OCI-M2 (cell line): ENCODE measurements around the gene PGAP3.

ENCODE experiments used
- DNase-seq: peaks from one replicate; lab custom pipeline; 2025; ENCODE audit not compliant: unreplicated experiment; lab: John Stamatoyannopoulos, UW

Gene PGAP3

DNA sequence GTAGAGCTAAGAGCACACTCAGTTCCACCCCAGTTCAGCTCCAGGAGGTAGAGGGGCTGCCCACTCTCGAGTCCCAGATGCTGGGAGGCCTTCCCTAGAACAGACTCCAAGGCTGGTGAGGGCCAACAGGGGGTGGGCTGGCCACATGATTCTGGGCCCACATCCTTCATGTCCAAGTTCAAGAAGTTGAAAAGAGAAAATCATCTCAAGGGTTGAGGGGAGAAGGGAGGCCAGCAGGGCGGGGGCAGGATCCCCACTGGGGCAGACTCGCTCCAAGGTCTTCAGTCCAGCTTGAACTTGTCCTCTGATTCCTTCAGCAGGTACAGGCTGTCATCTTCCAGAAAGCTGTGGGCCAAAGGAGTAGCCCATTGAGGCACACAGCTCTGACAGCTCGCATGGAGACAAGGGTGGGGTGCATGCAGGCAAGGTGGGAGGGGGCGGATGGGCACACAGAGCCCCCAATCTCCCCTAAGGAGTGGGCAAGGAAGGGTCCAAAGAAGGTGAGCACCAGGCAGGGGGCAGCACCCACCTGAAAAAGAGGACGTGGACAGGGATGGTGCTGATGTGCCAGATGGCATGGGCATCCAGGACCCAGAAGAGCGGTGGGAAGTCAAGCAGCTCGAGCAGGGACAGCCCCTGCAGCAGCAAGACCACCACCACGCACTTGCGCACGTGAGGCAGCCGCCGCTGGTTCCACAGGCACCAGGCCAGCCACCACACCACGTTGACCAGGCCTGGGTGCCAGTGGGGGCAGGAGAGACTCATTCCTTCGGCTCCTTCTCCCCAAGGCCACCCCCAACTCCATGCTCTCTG lies 15.1 kb downstream of the PGAP3 start:
- DNase-seq = no peak

DNA sequence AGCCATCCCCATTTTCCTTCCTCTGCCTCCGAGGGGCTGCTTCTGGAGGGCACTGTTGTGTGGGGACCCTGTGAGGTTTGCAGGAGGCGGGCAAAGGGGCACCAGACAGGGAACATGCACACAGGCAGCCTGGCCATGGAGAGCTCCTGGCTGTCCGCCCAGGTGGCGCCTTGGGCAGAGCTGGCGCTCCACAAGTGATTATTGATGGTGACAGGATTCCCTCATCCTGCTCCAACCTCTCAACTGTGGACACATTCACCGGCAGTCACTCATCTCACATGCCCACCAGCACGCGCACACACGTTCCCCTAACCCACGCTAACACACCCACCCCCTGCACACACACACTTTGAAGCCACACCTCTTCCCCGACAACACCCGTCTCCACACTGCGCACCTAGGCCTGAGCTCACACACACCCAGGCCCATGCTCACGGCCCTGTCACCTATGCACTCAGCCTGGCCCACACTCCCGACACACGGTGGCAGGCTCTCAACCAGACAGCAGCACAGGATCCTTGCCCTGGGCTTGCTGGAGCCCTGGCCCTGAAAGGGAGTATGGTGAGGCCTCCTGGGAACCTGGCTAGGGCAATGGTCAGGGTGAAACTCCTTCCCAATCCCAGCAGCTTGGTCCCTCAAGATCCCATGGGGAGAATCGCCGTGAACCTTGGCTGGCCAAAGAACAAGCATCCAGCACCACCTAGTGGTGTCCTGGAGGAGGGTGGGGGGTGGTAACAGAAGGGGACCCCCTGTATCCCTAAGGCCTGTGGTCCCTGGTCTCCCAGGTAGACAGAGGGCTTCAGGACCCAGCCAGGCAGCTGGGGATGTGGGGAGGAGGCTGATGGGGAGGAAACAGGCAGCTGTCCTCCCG lies 16.0 kb downstream of the PGAP3 start:
- no peak for DNase-seq

DNA sequence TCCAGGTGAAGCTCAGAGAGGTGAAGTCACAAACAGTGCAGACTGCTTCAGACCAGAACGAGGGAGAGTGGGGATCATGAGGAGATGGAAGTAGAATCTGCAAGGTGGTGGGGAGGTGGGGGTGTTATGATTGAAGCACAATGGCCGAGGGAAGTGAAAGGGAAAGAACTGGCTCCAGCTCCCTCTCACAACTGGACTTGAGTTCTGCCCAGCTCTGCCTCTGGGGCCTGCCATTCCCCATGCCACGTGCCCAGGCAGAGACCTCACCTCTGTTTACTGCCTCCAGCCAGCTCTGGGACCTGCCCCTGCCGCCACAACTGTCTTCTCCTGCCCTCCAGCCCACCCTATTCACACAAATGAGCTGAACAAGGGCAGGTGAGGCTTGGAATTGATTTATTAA lies 17.1 kb downstream of the PGAP3 start:
- no peak for DNase-seq

DNA sequence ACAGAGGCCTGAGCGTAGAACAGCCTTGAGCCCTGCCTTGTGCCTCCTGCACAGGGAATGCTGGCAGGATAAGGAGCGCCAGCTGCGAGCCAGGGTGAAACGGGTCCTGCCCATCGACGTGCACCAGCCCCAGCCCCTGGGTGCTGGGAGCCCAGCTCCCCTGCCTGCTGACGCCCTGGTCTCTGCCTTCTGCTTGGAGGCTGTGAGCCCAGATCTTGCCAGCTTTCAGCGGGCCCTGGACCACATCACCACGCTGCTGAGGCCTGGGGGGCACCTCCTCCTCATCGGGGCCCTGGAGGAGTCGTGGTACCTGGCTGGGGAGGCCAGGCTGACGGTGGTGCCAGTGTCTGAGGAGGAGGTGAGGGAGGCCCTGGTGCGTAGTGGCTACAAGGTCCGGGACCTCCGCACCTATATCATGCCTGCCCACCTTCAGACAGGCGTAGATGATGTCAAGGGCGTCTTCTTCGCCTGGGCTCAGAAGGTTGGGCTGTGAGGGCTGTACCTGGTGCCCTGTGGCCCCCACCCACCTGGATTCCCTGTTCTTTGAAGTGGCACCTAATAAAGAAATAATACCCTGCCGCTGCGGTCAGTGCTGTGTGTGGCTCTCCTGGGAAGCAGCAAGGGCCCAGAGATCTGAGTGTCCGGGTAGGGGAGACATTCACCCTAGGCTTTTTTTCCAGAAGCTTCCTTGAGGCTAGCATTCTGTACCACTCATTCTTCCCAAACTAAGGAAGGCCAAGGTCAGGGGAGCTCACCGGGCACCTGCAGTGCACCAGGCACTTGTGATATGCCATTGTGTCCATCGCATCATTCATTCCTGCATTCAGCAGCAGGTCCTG lies 17.7 kb downstream of the PGAP3 start:
- no peak for DNase-seq

DNA sequence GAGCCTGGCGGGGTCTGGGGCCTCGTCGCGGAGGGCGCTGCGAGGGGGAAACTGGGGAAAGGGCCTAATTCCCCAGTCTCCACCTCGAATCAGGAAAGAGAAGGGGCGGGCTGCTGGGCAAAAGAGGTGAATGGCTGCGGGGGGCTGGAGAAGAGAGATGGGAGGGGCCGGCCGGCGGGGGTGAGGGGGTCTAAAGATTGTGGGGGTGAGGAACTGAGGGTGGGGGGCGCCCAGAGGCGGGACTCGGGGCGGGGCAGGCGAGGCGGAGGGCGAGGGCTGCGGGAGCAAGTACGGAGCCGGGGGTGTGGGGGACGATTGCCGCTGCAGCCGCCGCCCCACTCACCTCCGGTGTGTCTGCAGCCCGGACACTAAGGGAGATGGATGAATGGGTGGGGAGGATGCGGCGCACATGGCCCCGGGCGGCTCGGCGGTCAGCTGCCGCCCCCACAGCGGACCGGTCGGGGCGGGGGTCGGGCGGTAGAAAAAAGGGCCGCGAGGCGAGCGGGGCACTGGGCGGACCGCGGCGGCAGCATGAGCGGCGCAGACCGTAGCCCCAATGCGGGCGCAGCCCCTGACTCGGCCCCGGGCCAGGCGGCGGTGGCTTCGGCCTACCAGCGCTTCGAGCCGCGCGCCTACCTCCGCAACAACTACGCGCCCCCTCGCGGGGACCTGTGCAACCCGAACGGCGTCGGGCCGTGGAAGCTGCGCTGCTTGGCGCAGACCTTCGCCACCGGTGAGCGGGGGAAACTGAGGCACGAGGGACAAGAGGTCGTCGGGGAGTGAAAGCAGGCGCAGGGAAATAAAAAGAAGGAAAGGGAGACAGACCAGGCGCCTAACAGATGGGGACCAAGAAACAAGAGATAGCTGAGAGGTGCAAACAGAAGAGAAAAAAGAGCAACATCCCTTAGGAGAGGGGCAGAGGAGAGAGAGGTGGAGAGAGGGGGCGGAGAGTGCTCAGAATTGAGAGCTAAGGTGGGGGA lies 19.6 kb downstream of the PGAP3 start, which contains the start of gene PNMT:
PNMT (plus strand) TSS at position 509 of the 980 bp plus-strand sequence; CDS start at position 532, 23 bp downstream.
- no peak for DNase-seq

DNA sequence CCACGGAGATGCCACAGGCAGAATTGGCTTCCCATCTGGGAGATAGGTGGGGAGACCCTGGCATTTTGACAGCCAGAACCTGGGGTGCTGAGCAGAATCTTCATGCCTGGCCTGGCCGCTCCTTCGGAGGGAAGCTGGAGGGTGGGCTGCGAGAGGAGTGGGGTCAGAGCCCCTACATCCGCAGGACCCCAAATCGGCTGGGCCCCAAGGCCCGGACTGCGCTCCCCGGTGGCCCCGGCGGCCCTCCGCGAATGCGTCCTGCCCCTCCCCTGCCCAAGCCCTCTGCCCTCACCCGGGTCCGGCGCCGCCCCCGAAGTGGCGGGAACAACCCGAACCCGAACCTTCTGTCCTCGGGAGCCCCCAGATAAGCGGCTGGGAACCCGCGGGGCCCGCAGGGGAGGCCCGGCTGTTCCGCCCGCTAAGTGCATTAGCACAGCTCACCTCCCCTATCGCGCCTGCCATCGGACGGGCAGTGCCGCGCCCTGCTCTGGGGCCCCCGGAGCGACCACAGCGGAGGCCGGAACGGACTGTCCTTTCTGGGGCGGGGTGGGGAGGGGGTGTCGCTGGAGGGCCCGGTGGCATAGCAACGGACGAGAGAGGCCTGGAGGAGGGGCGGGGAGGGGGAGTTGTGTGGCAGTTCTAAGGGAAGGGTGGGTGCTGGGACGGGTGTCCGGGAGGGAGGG lies 20.5 kb downstream of the PGAP3 start:
- no peak for DNase-seq

DNA sequence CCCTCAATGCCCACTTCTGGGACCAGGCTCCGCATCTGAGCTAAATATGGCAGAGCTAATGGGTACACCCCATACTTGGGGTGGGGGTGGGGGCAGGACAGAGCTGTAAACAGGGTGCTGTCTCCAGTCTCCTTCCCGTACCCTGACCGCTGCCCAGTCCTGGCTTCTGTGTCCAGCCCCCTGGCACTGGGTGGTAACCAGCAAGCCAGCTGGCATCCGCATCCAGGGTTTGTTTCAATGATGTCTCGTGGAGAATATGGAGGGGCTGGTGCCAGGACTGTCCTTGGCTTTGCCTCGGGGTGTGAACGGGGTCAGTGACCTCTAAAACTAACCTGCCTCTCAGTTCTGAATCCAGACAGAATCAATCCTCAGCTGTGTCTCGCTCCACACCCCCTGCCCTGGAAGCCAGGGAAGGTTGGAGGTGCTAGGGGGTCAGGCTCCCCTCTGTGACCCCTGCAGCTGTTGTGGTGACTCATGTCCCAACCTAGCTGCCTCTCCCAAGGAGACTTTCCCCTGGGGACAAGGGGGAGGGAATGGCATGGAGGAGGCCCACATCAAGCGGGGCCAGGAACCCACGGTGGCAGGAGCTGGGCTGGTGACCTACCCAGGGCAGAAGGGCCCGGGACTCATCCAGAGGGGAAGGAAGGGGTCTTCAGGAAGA lies 21.1 kb downstream of the PGAP3 start:
- DNase-seq = no peak

DNA sequence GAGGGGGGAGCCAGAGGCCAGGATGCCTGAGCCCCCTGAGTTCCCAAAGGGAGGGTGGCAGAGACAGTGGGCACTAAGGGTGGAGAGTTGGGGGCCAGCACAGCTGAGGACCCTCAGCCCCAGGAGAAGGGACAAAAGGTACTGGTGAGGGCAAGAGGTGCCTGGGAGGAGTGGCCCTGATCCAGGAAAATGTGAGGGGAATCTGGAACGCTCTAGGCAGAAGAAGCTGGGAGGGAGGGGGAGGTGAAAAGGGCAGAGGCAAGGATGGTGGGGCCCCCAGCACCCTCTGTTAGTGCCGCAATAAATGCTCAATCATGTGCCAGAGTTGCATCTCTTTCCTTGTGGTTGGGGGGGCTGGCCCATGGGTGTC lies 21.6 kb downstream of the PGAP3 start:
- DNase-seq = no peak

DNA sequence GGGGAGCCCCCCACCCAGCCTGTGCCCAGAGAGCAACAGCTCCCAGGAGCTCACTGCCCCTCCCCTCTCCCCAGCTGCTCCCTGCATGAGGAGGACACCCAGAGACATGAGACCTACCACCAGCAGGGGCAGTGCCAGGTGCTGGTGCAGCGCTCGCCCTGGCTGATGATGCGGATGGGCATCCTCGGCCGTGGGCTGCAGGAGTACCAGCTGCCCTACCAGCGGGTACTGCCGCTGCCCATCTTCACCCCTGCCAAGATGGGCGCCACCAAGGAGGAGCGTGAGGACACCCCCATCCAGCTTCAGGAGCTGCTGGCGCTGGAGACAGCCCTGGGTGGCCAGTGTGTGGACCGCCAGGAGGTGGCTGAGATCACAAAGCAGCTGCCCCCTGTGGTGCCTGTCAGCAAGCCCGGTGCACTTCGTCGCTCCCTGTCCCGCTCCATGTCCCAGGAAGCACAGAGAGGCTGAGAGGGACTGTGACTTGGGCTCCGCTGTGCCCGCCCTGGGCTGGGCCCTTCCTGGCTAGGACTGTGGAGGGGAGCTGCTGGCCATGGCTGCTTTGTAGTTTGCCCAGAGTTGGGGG lies 22.1 kb downstream of the PGAP3 start:
- DNase-seq = no peak

DNA sequence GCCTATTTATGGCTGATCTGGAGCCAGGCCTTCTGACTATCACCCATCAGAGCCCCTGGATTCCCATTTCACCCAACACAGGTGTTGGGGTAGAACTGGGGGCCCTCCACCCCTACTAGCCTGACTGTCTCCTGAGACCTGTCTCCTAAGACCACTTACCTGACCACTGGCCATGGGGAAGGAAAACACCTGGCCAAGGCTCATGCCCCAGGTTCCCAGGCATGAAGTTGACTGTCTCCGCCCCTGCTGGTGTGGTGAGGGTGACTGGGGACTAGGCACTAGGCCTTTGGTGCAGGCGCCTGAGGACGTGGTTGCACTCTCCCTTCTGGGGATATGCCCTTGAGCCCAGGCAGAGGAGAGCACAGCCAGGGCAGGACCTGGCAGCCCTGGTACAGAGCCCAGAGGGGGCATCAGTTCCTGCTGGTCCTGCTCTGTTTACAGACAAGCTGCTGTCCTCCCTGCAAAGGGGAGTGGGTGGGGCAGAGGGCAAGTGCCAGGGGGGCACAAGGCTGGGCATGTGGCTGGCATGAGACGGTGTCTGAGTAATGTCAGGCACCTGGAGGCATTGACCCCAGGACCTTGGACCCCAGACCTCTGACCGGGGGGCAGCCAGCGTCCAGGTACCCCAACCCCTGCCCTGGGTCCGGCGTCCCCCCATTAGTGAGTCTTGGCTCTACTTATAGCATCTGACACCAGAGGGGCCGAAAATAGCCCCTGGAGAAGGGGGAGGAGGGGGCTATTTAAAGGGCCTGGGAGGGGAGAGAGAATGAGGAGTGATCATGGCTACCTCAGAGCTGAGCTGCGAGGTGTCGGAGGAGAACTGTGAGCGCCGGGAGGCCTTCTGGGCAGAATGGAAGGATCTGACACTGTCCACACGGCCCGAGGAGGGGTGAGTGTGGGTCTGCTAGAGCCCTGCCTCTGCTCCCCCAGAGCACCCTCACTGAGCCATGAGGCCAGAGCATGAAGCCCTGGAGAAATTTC lies 23.0 kb downstream of the PGAP3 start, which contains the start of gene TCAP:
TCAP (plus strand) TSS at position 769 of the 981 bp plus-strand sequence; CDS start at position 780, 11 bp downstream.
- DNase-seq = no peak

DNA sequence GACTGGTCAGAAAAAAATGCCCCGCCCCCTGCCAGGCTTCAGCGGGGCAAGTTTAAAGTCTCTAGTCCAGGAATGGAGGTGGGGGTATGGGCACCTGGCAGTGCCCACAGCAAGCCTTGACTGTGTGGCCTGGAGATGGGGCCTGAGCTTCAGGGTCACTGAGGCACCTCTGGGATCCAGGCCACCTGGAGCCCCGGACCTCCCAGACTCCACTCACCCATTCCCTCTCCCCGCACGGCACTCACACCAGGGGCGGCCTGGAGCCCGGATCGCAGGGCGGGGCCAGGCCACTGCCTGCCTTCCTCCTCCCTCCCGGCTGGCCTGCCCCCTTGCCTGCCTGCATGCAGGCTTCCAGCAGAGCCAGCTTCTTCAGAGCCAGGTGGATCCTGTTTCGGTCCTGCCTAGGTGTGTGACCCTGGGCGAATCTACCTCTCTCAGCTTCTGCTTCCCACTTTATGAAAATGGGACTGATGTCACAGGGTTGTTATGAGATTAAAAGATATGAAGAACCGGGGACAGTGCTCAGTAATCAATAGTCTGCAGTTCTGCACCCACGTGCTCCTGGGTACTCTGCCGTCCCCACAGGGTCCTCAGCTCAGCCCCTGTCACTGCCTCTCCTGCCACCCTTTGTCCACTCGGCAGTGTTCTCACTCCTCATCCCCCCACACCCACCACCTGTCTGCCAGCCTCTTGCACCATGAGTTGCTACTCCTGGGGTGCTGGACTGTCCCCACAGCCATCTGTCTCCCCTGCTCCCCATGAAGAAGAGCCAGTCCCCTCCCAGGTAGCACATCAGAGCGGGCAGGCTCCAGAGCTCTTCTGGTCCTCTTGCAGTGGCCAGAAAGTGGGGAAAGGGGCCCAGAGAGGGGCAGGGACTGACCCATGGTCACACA lies 23.9 kb downstream of the PGAP3 start:
- DNase-seq = no peak

DNA sequence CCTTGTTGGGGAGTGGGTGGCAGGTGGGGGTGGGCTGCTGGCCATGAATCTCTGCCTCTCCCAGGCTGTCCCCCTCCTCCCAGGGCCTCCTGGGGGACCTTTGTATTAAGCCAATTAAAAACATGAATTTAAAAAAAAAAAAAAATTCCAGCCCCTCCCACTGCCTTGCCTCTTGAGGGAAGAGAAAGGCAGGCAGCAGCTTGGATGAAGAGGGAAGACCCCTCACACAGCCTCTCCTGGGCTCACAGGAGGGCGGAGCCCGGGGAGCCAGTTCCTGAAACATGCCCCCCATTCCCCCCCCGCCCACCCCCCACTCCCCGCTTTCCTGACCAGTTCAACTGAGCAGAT lies 24.5 kb downstream of the PGAP3 start:
- DNase-seq = no peak

DNA sequence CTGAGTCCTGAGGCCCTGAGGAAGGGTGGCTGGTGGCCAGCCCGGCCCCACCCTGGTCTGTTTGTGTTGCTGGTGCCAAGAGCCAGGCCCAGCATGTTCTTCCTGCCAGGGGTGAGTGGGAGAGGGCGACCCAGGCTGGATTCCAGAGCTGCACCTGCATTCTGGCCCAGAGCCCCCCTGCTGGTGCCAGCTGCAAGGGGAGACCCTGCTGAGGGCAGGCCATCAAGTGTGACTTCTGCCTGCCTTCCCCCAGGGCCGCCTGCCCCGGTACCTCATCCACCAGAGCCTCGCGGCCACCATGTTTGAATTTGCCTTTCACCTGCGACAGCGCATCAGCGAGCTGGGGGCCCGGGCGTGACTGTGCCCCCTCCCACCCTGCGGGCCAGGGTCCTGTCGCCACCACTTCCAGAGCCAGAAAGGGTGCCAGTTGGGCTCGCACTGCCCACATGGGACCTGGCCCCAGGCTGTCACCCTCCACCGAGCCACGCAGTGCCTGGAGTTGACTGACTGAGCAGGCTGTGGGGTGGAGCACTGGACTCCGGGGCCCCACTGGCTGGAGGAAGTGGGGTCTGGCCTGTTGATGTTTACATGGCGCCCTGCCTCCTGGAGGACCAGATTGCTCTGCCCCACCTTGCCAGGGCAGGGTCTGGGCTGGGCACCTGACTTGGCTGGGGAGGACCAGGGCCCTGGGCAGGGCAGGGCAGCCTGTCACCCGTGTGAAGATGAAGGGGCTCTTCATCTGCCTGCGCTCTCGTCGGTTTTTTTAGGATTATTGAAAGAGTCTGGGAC lies 25.1 kb downstream of the PGAP3 start:
- no peak for DNase-seq

DNA sequence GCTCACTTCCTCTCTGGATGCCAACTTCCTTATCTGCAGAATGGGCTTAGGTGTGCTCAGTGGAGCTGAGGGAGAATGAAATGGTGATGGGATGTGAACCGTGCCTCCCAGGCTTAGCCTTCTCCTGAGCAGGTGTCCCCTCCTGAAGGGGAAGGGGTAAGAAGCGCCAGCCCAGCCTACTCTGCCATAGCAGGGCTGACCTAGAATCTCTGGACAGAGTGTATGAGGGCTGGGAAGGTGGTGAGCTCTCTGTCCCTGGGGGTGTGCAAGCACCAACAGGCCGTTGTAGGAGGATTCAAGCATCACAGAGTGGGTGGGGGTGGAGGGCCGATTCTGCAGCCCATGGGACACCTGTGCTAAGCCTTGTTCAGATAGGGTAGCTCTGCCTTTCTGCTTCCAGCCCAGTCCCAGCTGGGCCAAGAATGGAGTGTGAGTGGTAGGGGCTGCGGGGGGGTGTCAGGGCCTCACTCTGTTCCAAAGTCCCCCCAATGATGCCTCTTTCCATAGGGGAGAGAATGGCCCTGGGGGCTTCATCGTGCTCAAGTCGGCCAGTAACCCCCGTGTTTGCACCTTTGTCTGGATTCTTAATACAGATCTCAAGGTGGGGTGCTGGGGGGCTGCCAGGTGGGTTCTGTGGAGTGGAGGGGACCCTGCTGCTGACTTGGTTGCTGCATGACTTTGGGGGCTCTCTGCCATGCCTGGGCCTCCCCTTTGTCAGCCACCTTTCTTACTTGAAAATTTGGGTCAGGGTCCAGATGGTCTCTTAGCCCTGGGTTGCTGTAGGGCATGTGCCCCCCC lies 25.9 kb downstream of the PGAP3 start:
- no peak for DNase-seq
